Measurements from ENCODE around the gene ADGRD1.

ADGRD1 gene

GRCh38 chr12:131187602-131188001 lies 233.9 kb downstream of the ADGRD1 start:
- no peak for DNase-seq

- no peak for DNase-seq
These were observed 234.7 kb downstream of the ADGRD1 start for GRCh38 chr12:131188131-131189050.

- DNase-seq = no peak
These were observed 236.1 kb downstream of the ADGRD1 start for GRCh38 chr12:131189781-131190180.

- no peak for DNase-seq
These were observed 237.3 kb downstream of the ADGRD1 start for GRCh38 chr12:131190965-131191364.

Measured in right hindlimb (tissue), 1 donor.